Measurements from ENCODE around the gene LCE3B.

The LCE3B gene

DNA sequence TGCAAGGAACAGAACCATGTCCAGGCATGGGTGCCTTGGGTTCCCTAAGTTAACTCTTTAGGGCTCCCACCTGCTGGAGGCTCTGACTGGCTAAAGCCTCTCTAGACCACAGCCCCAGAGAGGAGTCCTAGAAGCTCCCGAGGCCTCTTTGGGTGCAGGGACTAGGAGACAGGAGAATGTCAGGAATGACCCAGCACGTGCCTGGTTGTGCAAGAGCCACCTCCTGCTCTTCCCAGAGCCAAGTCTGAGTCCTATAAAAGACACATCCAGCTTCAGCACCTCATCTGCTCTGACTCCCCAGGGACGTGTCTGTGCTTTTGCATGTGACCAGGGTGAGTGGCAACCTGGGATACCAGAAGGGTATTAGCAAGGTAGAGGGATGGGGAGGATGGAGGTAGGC, 49.5 kb downstream of the LCE3B start, which contains the start of gene LCE2D:
Gene LCE2D, plus strand, starts transcription at position 283 of the 400 bp plus-strand sequence. CDS start 726 bp downstream, outside the sequence.
- no peak for DNase-seq
